Panc1 (cell line): ENCODE results near the gene LPIN1. TPM values are rescaled to one million over a fixed set of nuclear protein-coding genes. Genes with fewer than 3 reads are reported as not detected.

Experiments
- ATAC-seq: fragments of 200-7000 bp; cut with Tn5 transposase; 2 replicates; pipeline ENCODE4 v1.9.1; 2020; ENCODE audit warnings: mild to moderate bottlenecking, moderate library complexity
- BruUV-seq: library from RNA; stranded (reverse); fragments of 400-500 nt; replicated peaks from 2 replicates; lab custom pipeline; 2021; lab: Mats Ljungman, UMichigan
- CTCF ChIA-PET: fragments of 300-600 bp; sonication (Branson Sonifier 250); formaldehyde crosslinking; loops from one replicate; lab custom pipeline; 2022; ENCODE audit warnings: antibody characterized with exemption; lab: Charles Lee
- POLR2A ChIA-PET: fragments of 300-600 bp; sonication (Branson Sonifier 250); formaldehyde crosslinking; loops from one replicate; lab custom pipeline; 2022; ENCODE audit warnings: antibody characterized with exemption; lab: Charles Lee
- DNase-seq: peaks from one replicate; pipeline ENCODE4 v3.0.0-alpha.2; 2010; ENCODE audit warnings: low read depth, low spot score
- H3K27ac ChIP-seq: 2 replicates; pipeline ENCODE4 v1.5.1; 2011; ENCODE audit warnings: mild to moderate bottlenecking, low read length, inconsistent platforms
- H3K27me3 ChIP-seq: fragments of 200-500 bp; sonication (Bioruptor generic); 2 replicates; pipeline ENCODE4 v1.6.0; 2014; ENCODE audit warnings: low read length, inconsistent platforms; ENCODE audit not compliant: control insufficient read depth, insufficient read depth
- H3K36me3 ChIP-seq: fragments of 200-500 bp; sonication (Bioruptor generic); 2 replicates; pipeline ENCODE4 v1.5.1; 2014; ENCODE audit warnings: inconsistent platforms, mild to moderate bottlenecking, low read length, moderate library complexity; ENCODE audit not compliant: control insufficient read depth, insufficient read depth
- H3K4me1 ChIP-seq: 2 replicates; pipeline ENCODE4 v1.5.1; 2011; ENCODE audit warnings: inconsistent platforms, mild to moderate bottlenecking, low read length, moderate library complexity; ENCODE audit not compliant: control insufficient read depth, insufficient read depth
- H3K4me3 ChIP-seq, 2 experiments: 2 replicates each; pipeline ENCODE4 v1.5.1; 2011 to 2012; ENCODE audit warnings: low read depth in 2 of 2, low read length in 2 of 2, mild to moderate bottlenecking in 2 of 2, inconsistent platforms in 1 of 2, moderate library complexity in 1 of 2
- H3K9me3 ChIP-seq: fragments of 200-500 bp; sonication (Bioruptor generic); 2 replicates; pipeline ENCODE4 v1.5.1; 2014; ENCODE audit warnings: low read depth, mild to moderate bottlenecking, inconsistent platforms, low read length, moderate library complexity; ENCODE audit not compliant: control insufficient read depth, insufficient read depth
- POLR2AphosphoS5 ChIP-seq: IDR thresholded peaks from 2 replicates; pipeline ENCODE4 v1.6.1; 2012; ENCODE audit warnings: mild to moderate bottlenecking, low read depth, low read length, moderate library complexity
- SIN3A ChIP-seq: IDR thresholded peaks from 2 replicates; pipeline ENCODE4 v1.6.1; 2012; ENCODE audit warnings: low read depth, mild to moderate bottlenecking, low read length, moderate library complexity, borderline replicate concordance; ENCODE audit not compliant: insufficient read depth
- TCF7L2 ChIP-seq: IDR thresholded peaks from 2 replicates; pipeline ENCODE4 v1.6.1; 2011; ENCODE audit warnings: mild to moderate bottlenecking, low read depth, low read length, inconsistent platforms
- in situ Hi-C: cut with HindIII; loops from 2 replicates; pipeline ENCODE4 v1.10.0; 2016; ENCODE audit warnings: low sequenced_read_pairs, low pct_unique_long_range_greater_than_20kb
- intact Hi-C: fragments of 100-400 bp; cut with micrococcal nuclease; formaldehyde crosslinking; loops from one replicate; pipeline ENCODE4 v1.10.0; 2022; ENCODE audit not compliant: unreplicated experiment
- total RNA-seq: library from RNA; stranded (reverse); gene quantifications from one replicate; pipeline ENCODE4 v1.2.1, GENCODE V29; 2021; ENCODE audit not compliant: unreplicated experiment
- TF ChIP-seq, protein P1 (sequence below): fragments of 450-650 bp; IDR thresholded peaks from 2 replicates; pipeline ENCODE4 v1.5.1; 2017; ENCODE audit warnings: mild to moderate bottlenecking
- TF ChIP-seq, protein P2 (sequence below), 2 experiments: IDR thresholded peaks; 2 replicates each; pipeline ENCODE4 v1.6.1; 2011 to 2012; ENCODE audit warnings: low read depth in 2 of 2, control low read depth in 1 of 2, low read length in 1 of 2, mild to moderate bottlenecking in 1 of 2, moderate library complexity in 1 of 2; ENCODE audit not compliant: insufficient read depth in 1 of 2

Gene LPIN1
- total RNA-seq, 1 experiment from 2014 or later, result 51.8 TPM

DNA sequence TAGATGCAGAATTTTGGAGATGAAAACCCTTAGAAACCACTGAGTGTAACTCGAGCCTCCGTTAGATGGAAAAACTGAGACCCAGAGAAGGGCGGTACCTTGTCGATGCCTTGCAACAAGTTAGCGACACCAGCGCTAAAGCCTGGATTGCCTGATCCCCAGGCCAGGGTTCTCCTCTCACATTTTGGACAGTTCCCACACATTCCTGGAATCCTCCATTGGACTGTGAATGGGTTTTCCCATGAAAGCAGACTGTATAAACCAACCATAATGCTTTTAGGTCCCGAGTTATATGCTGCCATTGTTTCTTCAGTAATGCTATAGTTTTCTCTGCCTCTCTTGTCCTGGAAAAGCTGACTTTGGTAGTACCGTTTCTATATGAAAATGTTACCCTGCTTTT is 37.1 kb upstream of the LPIN1 start:
- intact Hi-C loops, result no loop called here
- H3K9me3 ChIP-seq, result no peaks in the 10 kb centered on the region; the same call in 1 of the 2 replicates
- no peaks in the 10 kb centered on the region; the same call in 1 of the 2 replicates for H3K4me1 ChIP-seq
- no peak overlapping the region for H3K4me3 ChIP-seq
- ATAC-seq (no peak), DNase-seq (no peak)
- TF ChIP-seq POLR2AphosphoS5 (no peak), TCF7L2 (no peak), SIN3A (no peak)
- TF ChIP-seq, protein P1, sequence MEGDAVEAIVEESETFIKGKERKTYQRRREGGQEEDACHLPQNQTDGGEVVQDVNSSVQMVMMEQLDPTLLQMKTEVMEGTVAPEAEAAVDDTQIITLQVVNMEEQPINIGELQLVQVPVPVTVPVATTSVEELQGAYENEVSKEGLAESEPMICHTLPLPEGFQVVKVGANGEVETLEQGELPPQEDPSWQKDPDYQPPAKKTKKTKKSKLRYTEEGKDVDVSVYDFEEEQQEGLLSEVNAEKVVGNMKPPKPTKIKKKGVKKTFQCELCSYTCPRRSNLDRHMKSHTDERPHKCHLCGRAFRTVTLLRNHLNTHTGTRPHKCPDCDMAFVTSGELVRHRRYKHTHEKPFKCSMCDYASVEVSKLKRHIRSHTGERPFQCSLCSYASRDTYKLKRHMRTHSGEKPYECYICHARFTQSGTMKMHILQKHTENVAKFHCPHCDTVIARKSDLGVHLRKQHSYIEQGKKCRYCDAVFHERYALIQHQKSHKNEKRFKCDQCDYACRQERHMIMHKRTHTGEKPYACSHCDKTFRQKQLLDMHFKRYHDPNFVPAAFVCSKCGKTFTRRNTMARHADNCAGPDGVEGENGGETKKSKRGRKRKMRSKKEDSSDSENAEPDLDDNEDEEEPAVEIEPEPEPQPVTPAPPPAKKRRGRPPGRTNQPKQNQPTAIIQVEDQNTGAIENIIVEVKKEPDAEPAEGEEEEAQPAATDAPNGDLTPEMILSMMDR, result no peak
- TF ChIP-seq, protein P2, sequence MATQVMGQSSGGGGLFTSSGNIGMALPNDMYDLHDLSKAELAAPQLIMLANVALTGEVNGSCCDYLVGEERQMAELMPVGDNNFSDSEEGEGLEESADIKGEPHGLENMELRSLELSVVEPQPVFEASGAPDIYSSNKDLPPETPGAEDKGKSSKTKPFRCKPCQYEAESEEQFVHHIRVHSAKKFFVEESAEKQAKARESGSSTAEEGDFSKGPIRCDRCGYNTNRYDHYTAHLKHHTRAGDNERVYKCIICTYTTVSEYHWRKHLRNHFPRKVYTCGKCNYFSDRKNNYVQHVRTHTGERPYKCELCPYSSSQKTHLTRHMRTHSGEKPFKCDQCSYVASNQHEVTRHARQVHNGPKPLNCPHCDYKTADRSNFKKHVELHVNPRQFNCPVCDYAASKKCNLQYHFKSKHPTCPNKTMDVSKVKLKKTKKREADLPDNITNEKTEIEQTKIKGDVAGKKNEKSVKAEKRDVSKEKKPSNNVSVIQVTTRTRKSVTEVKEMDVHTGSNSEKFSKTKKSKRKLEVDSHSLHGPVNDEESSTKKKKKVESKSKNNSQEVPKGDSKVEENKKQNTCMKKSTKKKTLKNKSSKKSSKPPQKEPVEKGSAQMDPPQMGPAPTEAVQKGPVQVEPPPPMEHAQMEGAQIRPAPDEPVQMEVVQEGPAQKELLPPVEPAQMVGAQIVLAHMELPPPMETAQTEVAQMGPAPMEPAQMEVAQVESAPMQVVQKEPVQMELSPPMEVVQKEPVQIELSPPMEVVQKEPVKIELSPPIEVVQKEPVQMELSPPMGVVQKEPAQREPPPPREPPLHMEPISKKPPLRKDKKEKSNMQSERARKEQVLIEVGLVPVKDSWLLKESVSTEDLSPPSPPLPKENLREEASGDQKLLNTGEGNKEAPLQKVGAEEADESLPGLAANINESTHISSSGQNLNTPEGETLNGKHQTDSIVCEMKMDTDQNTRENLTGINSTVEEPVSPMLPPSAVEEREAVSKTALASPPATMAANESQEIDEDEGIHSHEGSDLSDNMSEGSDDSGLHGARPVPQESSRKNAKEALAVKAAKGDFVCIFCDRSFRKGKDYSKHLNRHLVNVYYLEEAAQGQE (IDR thresholded peaks at IDR 0.05; ENCODE audit: insufficient read depth in 1 of 2, low read depth in 2 of 2, low read length in 1 of 2), result no peak
- no peaks in the 10 kb centered on the region for H3K36me3 ChIP-seq
- ChIA-PET POLR2A (no interaction called here), CTCF (no interaction called here)
- no peak overlapping the region for H3K27ac ChIP-seq
- in situ Hi-C loops, result no loop called here
- BruUV-seq, result no TSS peak
- H3K27me3 ChIP-seq, result no peaks in the 10 kb centered on the region

DNA sequence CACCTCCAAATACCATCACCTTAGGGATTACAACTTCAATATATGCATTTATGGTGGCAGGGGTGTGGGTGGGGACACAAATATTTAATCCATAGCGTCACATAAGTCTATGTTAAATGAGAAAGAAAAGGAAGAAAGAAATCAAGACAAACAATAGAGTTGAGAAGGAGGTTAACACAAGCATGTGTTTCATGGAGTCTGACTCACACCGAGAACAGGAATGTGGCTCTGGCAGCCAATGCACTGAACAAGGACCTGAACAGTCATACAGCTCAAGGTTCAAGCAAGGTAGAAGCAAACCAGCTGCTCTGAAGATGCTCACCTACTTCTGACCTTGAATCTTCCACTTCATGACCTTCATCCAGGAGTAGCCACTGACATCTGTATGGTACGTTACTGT is 36.2 kb upstream of the LPIN1 start:
- Histone ChIP-seq H3K27ac (no peak overlapping the region), H3K4me3 (no peak overlapping the region), H3K27me3 (no peaks in the 10 kb centered on the region), H3K36me3 (no peaks in the 10 kb centered on the region), H3K9me3 (no peaks in the 10 kb centered on the region; the same call in 1 of the 2 replicates), H3K4me1 (no peaks in the 10 kb centered on the region; the same call in 1 of the 2 replicates)
- TF ChIP-seq, protein P1, result no peak
- DNase-seq (no peak), ATAC-seq (no peak; the same call in 1 of the 2 replicates)
- in situ Hi-C loops, result no loop called here
- ChIA-PET POLR2A (no interaction called here), CTCF (no interaction called here)
- BruUV-seq, result no TSS peak
- intact Hi-C loops, result no loop called here
